Trophoblast cell (in vitro differentiated cells and primary cell): ENCODE results near the gene STX5.

Source experiments
- DNase-seq, 2 donors: peaks; one replicate each; pipeline ENCODE4 v3.0.0-alpha.2; 2016
- H2AFZ ChIP-seq: 2 replicates; pipeline ENCODE4 v1.6.1; 2013; ENCODE audit warnings: low read length, moderate library complexity, mild to moderate bottlenecking; ENCODE audit not compliant: insufficient read depth, poor library complexity
- H2AK5ac ChIP-seq: 2 replicates; pipeline ENCODE4 v1.6.1; 2013; ENCODE audit warnings: mild to moderate bottlenecking, low read length
- H2BK120ac ChIP-seq: 2 replicates; pipeline ENCODE4 v1.6.1; 2013; ENCODE audit warnings: low read length, mild to moderate bottlenecking, moderate library complexity; ENCODE audit not compliant: insufficient read depth, poor library complexity
- H2BK12ac ChIP-seq: 2 replicates; pipeline ENCODE4 v1.6.1; 2013; ENCODE audit warnings: mild to moderate bottlenecking, low read length, moderate library complexity
- H2BK5ac ChIP-seq: 2 replicates; pipeline ENCODE4 v1.6.1; 2013; ENCODE audit warnings: low read length, low read depth, moderate library complexity, mild to moderate bottlenecking; ENCODE audit not compliant: poor library complexity
- H3K14ac ChIP-seq: 2 replicates; pipeline ENCODE4 v1.6.1; 2013; ENCODE audit warnings: mild to moderate bottlenecking, low read length
- H3K18ac ChIP-seq: 2 replicates; pipeline ENCODE4 v1.6.1; 2013; ENCODE audit warnings: mild to moderate bottlenecking, low read length
- H3K23ac ChIP-seq: 2 replicates; pipeline ENCODE4 v1.6.1; 2013; ENCODE audit warnings: low read length
- H3K27ac ChIP-seq: 2 replicates; pipeline ENCODE4 v1.5.1; 2013; ENCODE audit warnings: low read depth, mild to moderate bottlenecking, inconsistent platforms, low read length, moderate library complexity
- H3K27me3 ChIP-seq: 2 replicates; pipeline ENCODE4 v1.6.1; 2013; ENCODE audit warnings: inconsistent platforms, mild to moderate bottlenecking, low read length, moderate library complexity; ENCODE audit not compliant: insufficient read depth
- H3K36me3 ChIP-seq, 2 experiments: 1 replicate in 1 of 2; 2 replicates in 1 of 2; pipeline ENCODE4 v1.6.1; 2013; ENCODE audit warnings: low read length in 2 of 2, mild to moderate bottlenecking in 2 of 2, moderate library complexity in 1 of 2; ENCODE audit not compliant: insufficient read depth in 2 of 2, control insufficient read depth in 1 of 2
- H3K4ac ChIP-seq: 2 replicates; pipeline ENCODE4 v1.6.1; 2013; ENCODE audit warnings: low read depth, mild to moderate bottlenecking, low read length, moderate library complexity
- H3K4me1 ChIP-seq, 2 experiments: 1 replicate in 1 of 2; 2 replicates in 1 of 2; pipeline ENCODE4 v1.6.1; 2013; ENCODE audit warnings: low read length in 2 of 2, mild to moderate bottlenecking in 2 of 2, moderate library complexity in 1 of 2; ENCODE audit not compliant: insufficient read depth in 2 of 2, control insufficient read depth in 1 of 2
- H3K4me2 ChIP-seq: 2 replicates; pipeline ENCODE4 v1.6.1; 2013; ENCODE audit warnings: inconsistent platforms, mild to moderate bottlenecking, low read length, moderate library complexity
- H3K4me3 ChIP-seq: 2 replicates; pipeline ENCODE4 v1.5.1; 2013; ENCODE audit warnings: mild to moderate bottlenecking, low read depth, low read length, inconsistent platforms
- H3K79me1 ChIP-seq: one replicate; pipeline ENCODE4 v1.6.1; 2013; ENCODE audit warnings: low read length
- H3K79me2 ChIP-seq: 2 replicates; pipeline ENCODE4 v1.6.1; 2013; ENCODE audit warnings: low read length, mild to moderate bottlenecking; ENCODE audit not compliant: control insufficient read depth, insufficient read depth, poor library complexity
- H3K9ac ChIP-seq: 2 replicates; pipeline ENCODE4 v1.6.1; 2013; ENCODE audit warnings: mild to moderate bottlenecking, low read length
- H3K9me3 ChIP-seq: 2 replicates; pipeline ENCODE4 v1.6.1; 2013; ENCODE audit warnings: low read depth, mild to moderate bottlenecking, control low read depth, inconsistent platforms, low read length; ENCODE audit not compliant: insufficient read depth
- H4K12ac ChIP-seq: 2 replicates; pipeline ENCODE4 v1.6.1; 2013; ENCODE audit warnings: low read depth, mild to moderate bottlenecking, low read length, moderate library complexity
- H4K8ac ChIP-seq: 2 replicates; pipeline ENCODE4 v1.6.1; 2013; ENCODE audit warnings: low read depth, mild to moderate bottlenecking, low read length, moderate library complexity
- H4K91ac ChIP-seq: one replicate; pipeline ENCODE4 v1.6.1; 2013; ENCODE audit warnings: low read depth, mild to moderate bottlenecking, low read length, moderate library complexity
- WGBS: extraction: QIAGEN DNeasy Blood & Tissue Kit; methylation state at CpG from one replicate; pipeline ENCODE4 v1.1.7; 2013; ENCODE audit warnings: missing lambda C conversion rate; ENCODE audit not compliant: insufficient read length, insufficient coverage; ENCODE audit errors: extremely low coverage; 5-methylcytosine and 5-hydroxymethylcytosine counted together

The STX5 gene

GRCh38 chr11:62805961-62806441, 25.9 kb downstream of the STX5 start:
- H2AK5ac ChIP-seq, result no peak overlapping the region
- H4K91ac ChIP-seq, result peak overlapping the region; percentile 84

GRCh38 chr11:62805076-62805892, 26.6 kb downstream of the STX5 start, which contains the start of gene NXF1:
Gene NXF1, minus strand, starts transcription at chr11:62805440. Its CDS starts 84 bp downstream, at chr11:62805356.
- peak within 1 kb of the TSS; percentile 93 for H3K14ac ChIP-seq
- H3K4ac ChIP-seq, result peak within 1 kb of the TSS; percentile 77
- peak within 1 kb of the TSS; percentile 52 for H2BK120ac ChIP-seq
- no peaks in the 10 kb centered on the region for H3K27me3 ChIP-seq
- peak within 1 kb of the TSS; percentile 95 for H3K4me2 ChIP-seq
- no peak within 1 kb of the TSS for H3K23ac ChIP-seq
- H3K9ac ChIP-seq, result peak within 1 kb of the TSS; percentile 96
- H3K18ac ChIP-seq, result peak within 1 kb of the TSS; percentile 80
- H3K79me2 ChIP-seq, result peaks cover 9% of the 10 kb centered on the region
- peaks cover 7 to 15% of the 10 kb centered on the region in 2 experiments for H3K4me1 ChIP-seq
- WGBS, result no CpG with 5 or more reads among the region's 77 CpGs
- H4K91ac ChIP-seq, result peak within 1 kb of the TSS; percentile 84
- peak within 1 kb of the TSS; percentile 91 for H2AFZ ChIP-seq
- peak; percentile 96 to 99 for DNase-seq
- H3K36me3 ChIP-seq, result peaks cover 29 to 31% of the 10 kb centered on the region in 2 experiments
- no peaks in the 10 kb centered on the region for H3K9me3 ChIP-seq
- H2BK5ac ChIP-seq, result peak within 1 kb of the TSS; percentile 68
- peak within 1 kb of the TSS; percentile 91 for H3K4me3 ChIP-seq
- H3K79me1 ChIP-seq, result peaks cover 8% of the 10 kb centered on the region
- no peak within 1 kb of the TSS for H2BK12ac ChIP-seq
- peak within 1 kb of the TSS; percentile 91 for H4K8ac ChIP-seq
- peak within 1 kb of the TSS; percentile 83 for H4K12ac ChIP-seq
- peak within 1 kb of the TSS; percentile 81 for H3K27ac ChIP-seq
- peak within 1 kb of the TSS; percentile 57 for H2AK5ac ChIP-seq

More at GRCh38 chr11:62805961-62806441, 25.9 kb downstream of the STX5 start:
- no peak for DNase-seq
- Histone ChIP-seq H3K4me3 (no peak overlapping the region), H3K9ac (peak overlapping the region; percentile 84), H3K27me3 (no peaks in the 10 kb centered on the region), H3K23ac (no peak overlapping the region), H4K12ac (no peak overlapping the region), H3K9me3 (no peaks in the 10 kb centered on the region), H3K18ac (no peak overlapping the region), H3K27ac (peak overlapping the region; percentile 7), H3K4ac (no peak overlapping the region), H4K8ac (no peak overlapping the region), H3K79me1 (peaks cover 8% of the 10 kb centered on the region), H3K79me2 (peaks cover 9% of the 10 kb centered on the region), H3K14ac (no peak overlapping the region), H2AFZ (no peak overlapping the region), H3K4me1 (peaks cover 7 to 15% of the 10 kb centered on the region in 2 experiments), H2BK120ac (no peak overlapping the region), H2BK5ac (no peak overlapping the region), H3K4me2 (peak overlapping the region; percentile 95), H2BK12ac (no peak overlapping the region), H3K36me3 (peaks cover 23 to 26% of the 10 kb centered on the region in 2 experiments)
- WGBS, result no CpG with 5 or more reads among the region's 12 CpGs

DNA sequence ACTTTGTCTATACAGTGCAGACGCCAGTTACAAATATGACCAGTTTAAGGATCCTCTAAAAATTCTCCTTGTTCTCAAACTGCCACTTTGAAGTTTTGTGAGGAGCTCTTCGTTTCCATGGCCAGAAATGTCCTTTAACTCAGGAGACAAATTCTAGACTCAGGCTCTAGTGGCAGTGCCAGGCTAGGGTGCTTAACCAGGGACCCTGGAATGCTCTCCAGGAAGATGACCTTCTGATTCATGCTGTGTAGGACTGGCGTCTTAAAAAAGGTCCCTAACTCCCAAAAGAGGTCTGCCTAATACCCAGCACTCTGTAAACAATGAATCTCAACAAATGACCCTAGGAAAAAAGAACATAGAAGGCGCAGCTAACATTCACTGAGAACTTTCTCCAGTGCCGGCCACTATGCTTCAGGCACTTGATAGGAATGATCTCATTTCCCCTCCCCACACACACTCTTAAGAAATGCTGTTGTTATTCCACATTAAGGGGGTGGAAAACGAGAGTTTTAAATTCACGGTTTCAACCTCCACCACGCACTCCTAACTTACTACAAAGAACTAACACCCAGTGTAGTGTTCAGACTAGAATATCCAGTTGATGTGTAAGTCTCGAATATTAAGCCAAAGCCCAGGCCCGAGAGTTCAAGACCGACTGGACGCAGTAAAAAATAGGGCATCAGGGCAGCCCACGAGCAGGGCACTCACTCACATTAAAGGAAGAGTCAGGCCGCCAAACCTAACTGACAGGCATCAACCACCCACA, 27.4 kb downstream of the STX5 start:
- Histone ChIP-seq H4K12ac (peak overlapping the region; percentile 70), H3K9ac (peak overlapping the region; percentile 96), H3K27me3 (no peaks in the 10 kb centered on the region), H3K79me2 (peaks cover 9% of the 10 kb centered on the region), H3K9me3 (no peaks in the 10 kb centered on the region), H2BK5ac (peak overlapping the region; percentile 68), H4K91ac (peak overlapping the region; percentile 55), H2BK12ac (no peak overlapping the region), H3K4ac (peak overlapping the region; percentile 77), H3K79me1 (peaks cover 8% of the 10 kb centered on the region), H3K4me2 (peak overlapping the region; percentile 62), H4K8ac (peak overlapping the region; percentile 83), H2AK5ac (peak overlapping the region; percentile 57), H3K23ac (no peak overlapping the region), H3K4me3 (peak overlapping the region; percentile 91), H3K18ac (peak overlapping the region; percentile 80), H2BK120ac (peak overlapping the region; percentile 11), H2AFZ (no peak overlapping the region), H3K14ac (peak overlapping the region; percentile 86), H3K4me1 (peaks cover 7 to 15% of the 10 kb centered on the region in 2 experiments), H3K36me3 (peaks cover 36 to 39% of the 10 kb centered on the region in 2 experiments), H3K27ac (peak overlapping the region; percentile 55)
- peak in 1 of 2 donors; percentile 60 for DNase-seq
- WGBS, result no CpG with 5 or more reads among the region's 14 CpGs

DNA sequence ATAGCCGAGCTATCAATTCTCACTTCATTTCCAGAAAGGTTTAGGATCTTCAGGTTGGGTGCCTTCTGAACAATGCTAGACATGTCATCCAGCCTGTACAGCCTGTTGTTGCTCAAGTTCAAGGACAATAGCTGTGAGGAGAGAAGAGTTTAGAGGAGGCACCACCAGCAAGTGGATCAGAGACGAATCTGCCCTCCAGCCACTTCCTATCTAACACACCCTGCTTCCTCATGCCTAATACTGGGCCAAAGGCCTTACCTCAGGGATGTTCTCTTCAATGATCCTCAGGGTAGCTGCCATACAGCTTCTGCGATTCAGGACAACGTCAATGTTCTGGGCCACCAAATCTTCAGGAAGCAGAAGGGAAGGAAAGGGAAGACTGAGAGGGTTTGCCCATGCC, 30.8 kb downstream of the STX5 start:
- Histone ChIP-seq H3K4me3 (no peak overlapping the region), H3K4ac (no peak overlapping the region)
- no CpG with 5 or more reads among the region's 4 CpGs for WGBS

More for the DNA sequence above, 30.8 kb downstream of the STX5 start:
- peak; percentile 95 to 97 for DNase-seq
- Histone ChIP-seq H2AFZ (no peak overlapping the region), H3K36me3 (peaks cover 64 to 66% of the 10 kb centered on the region in 2 experiments), H3K79me1 (peaks cover 8% of the 10 kb centered on the region), H3K27me3 (no peaks in the 10 kb centered on the region), H3K4me2 (no peak overlapping the region), H2BK120ac (no peak overlapping the region), H4K12ac (no peak overlapping the region), H2BK12ac (no peak overlapping the region), H3K79me2 (peaks cover 9% of the 10 kb centered on the region), H3K27ac (no peak overlapping the region), H3K9ac (no peak overlapping the region), H3K4me1 (peaks cover 4 to 5% of the 10 kb centered on the region in 2 experiments), H3K14ac (no peak overlapping the region), H2BK5ac (no peak overlapping the region), H3K18ac (no peak overlapping the region), H3K23ac (no peak overlapping the region), H3K9me3 (peaks cover 1% of the 10 kb centered on the region), H4K8ac (no peak overlapping the region), H2AK5ac (no peak overlapping the region), H4K91ac (no peak overlapping the region)
